HG02840 (cell line): ENCODE results near the gene FAM20B.
"Not testable (repeated sequence)": the region's sequence is repeated elsewhere in the genome, so short reads cannot be mapped to it uniquely, and the experiment has no call there.

Source experiments
- ATAC-seq: cut with Tn5 transposase; IDR thresholded peaks from one replicate; pipeline ENCODE4 v1.9.1; 2021; ENCODE audit warnings: mild to moderate bottlenecking, moderate library complexity, moderate number of reproducible peaks; ENCODE audit not compliant: unreplicated experiment, low FRiP score

FAM20B gene

DNA sequence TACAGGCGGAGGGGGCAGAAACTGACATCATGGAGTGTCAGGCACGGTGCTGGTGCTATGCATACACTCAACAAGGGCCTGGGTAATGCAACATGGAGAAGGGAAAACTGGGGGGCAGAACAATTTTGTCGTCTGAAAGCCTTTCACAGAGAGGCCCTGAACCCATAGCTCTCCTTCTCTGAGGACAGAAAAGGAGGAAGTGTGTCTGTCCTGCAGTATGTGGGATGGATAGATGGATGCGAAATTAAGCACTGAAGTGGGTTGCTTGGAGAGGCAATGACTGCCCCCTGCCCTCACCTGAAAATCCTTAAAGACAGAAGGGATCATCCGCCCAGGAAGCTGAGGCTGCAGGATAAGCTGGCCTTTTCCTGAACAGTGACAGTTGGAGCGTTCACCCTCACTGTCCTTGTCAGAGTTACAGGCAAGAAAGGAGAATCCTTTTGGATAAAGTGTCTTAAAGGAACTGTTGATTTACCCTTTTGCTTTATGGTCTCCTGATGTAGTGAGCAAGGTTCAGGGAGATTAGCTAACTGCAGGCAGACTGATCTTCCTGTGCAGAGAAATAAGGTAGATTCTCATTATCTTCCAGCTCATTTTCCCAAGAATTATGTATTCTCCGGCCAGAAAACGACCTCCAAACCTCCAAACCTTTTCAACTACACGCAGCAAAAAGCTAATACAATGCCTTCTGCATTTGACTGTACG is 1.6 kb upstream of the FAM20B start:
- ATAC-seq: no peak

DNA sequence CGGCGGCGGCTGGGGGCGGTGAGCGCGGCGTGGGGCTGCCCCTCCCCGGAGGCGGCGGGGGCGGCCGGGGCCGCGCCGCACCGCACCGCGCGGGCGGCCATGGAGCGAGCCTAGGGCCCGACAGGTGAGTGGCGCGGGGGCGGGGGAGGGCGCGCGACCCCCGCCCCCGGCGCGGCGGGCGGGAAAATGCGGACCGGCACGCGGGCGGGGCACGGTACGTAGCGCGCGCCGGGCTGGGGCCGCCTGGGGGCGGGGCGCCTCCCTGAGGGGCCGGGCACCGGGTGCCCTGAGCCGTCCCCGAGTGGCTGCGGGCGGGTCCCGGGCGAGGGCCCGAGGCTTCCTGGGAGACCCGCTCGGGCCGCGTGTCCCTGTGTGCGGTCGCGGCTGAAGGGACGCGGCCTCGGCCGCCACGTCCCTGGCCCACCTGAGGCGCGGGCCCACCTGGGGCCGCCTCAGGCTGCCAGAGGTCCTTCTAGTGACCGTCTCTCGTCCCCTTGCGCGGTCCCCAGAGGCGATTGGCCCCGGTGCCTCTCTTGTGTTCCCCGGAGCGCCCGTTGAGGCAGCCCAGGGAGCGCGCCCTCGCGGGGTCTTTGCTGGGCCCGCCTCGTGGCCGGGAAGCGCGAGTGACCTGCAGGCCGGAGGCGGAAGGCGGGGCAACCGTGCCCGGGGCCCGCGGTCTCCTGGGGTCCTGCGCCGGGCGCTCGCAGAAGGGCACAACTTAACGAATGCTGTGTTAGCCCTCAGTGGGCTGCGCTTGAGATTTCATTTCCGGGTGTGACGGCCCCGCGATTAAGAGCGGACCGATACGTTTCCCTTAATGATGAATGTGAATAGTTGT is 500 bp downstream of the FAM20B start:
- peak; percentile 75 for ATAC-seq

DNA sequence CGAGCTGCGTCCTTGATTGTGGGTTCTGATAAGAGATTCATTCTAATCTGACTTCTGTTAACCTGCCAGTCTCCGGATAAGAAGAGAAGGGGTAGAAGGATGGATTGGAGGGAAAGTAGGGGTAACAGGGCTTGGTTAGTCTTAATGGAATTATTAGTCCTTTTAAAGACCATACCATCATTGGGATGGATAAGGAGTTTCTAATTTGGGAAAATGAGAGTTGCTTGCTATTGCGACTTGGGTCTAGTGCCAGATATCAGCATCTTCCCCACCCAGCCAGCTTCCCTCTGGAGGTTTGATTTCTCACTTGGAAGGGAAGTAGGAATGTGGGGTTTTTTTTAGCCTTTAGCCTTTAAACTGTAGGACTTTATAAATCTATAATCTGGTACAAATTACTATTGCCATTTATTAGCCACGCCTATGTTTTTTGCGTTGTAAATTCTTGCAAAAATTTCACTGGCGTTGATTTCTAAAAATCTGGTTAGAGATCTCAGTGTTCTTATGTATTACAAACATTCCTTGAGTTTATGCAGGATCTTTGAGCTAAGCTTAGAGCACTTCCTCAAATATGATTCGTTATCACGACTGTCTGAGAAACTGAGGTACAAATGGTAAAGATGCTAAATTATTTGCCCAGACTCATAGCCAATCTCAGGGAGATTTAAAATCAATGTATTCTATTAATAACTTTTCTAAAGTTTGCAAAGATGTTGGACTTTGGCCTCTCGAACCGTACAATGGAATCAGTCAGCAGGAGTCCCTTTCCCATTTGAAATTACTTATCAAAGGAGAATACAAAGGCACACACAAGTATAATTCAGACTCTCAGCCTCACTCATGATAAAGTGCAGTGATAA is 1.3 kb downstream of the FAM20B start:
- ATAC-seq: no peak

DNA sequence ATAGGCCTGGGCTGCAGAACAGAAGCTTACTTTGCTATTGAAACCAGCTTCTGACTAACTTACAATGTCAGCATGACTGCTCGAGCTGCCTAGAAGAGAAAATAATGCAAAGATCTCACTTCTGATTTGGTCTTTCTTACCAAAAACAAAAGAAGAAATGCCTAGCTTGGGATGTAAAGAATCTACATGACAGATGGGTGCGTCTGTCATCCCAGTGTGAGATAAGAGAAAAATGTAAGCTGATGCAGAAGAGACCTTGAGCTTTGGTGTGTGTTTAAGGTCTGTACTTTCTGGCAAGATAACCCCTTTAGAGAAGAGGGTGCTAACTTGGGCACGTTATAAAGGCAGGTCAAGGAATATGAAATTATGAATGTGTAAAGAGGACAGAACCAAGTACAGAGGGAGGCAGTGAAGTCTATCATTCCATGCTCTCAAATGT is 3.6 kb downstream of the FAM20B start:
- no peak for ATAC-seq

DNA sequence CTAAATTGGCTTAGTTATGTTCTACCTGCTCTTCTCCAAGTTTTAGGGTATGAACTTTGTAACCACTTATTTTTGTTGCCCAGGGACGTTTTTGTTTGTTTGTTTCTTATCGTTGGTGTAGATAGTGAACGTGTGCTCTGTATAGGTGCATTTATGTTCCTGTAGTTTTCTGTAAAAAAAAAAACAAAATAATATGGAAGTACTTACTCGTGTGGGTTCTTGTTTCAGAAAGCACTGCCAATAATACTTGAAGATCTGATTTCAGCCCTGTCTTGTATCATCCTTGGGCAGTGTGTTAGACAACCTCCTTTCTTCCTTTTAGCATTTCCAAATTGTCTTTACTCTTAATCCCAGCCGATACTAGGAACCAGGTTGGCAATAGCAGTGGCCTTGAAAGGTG is 4.4 kb downstream of the FAM20B start:
- ATAC-seq: no peak

DNA sequence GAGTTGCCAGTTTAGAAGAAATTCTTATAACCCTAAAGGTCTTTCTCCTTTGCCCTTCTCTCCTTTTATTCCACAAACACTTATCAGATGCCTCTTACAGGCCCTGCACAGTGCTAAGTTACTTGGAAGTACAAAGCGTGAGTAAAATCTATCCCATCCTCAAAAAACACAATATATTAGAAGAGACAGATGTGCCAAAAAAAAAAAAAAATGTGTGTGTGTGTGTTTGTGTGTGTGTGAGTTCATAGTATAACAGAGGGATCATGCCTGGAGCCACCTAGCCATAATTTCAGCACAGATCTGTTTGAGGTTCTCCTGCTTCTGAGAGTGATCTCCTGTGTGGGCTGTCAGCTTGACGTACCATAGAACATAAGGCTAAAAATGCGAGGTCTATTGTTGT is 5.0 kb downstream of the FAM20B start:
- ATAC-seq: no peak

DNA sequence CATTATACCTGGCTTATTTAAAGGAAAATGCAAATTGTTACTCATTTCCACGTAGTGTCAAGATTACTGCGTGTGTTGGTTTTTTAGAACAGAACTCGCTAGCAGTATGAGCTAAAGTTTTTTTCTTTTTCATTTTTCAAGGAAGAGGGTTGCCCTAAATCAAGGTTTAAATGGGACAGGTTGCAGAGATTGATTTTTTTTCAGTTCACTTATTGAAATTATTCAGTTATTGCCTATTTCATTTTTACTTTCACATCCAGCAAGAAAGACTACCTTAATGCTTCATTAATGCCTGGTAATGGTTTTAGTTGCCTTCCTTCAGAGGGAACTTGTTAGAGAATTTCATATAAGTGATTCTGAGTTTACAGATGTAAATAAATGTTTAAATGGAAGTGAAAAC is 5.6 kb downstream of the FAM20B start:
- no peak for ATAC-seq

DNA sequence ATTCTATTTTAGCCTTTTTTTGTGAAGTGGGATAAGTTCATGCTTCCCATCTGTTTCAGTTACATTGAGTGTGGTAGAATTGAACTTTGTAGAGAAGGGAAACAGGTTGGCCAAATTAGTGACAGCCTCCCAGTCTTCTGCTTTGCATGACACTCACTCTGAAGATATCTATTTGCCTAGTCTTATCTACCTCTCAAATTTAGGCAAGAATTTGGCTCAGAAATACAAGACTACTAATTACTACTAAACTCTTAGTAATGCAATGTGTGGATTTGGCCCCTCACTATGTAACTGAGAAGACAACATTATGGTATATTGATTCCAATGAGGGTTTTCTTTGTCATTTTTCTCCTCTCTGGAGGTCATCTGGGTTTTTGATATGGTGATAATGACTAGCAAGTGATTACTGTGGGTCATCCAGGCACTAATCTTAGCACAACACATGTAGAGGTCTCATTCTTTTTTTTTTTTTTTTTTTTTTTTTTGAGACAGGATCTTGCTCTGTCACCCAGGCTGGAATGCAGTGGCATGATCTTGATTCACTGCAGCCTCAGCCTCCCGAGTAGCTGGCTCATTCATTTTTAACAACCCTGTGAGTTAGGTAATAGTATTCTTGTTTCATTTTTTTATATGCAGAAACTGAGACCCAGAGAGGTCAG is 6.3 kb downstream of the FAM20B start:
- ATAC-seq: no peak

DNA sequence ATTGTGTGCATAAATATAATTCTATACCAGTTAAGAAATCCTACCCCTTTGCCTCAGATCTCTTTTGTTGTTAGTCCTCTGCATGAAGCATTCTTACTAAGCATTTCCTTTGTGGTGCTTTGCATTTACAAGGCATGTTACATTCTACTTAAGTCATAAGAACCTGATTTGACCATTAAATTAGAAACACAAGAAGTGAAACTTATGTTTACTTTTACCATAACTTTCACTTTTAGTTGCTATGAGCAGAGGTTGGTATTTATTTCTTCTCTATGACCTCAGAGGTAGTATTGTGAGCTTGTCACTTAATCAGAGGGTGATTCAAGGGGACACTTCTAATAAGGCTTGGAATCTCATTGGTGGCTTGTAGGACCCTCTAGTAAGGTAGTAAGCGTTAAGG is 9.0 kb downstream of the FAM20B start:
- ATAC-seq: peak; percentile 83

DNA sequence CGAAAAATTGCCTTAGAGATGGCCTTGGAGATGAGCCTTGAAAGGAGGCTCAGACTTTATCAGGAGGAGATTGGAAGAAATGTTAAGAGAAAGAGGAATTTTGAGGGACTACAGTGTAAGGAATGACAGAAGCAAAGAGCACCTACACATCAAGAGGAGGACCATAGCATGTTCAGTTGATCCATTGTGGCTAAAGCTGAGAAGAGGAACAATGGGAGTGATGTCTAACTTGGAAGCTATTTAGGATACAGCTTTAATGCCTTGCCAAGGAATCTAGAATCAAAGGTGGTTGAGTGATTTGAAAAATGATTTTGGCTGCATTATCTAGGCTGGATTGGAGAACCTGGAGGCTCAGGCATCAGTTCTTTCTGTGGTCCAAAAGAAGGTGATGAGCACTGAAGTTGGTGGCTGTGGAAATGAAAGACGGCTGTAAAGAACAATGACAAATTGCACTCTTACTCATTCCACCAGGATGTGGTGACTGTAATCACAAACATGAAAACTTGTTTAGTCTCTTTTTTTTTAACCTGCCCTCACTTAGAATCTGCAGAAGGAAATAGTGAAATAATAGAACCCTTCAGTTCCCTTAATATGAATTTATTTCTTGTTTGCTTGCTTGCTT is 11.3 kb downstream of the FAM20B start:
- ATAC-seq: no peak

DNA sequence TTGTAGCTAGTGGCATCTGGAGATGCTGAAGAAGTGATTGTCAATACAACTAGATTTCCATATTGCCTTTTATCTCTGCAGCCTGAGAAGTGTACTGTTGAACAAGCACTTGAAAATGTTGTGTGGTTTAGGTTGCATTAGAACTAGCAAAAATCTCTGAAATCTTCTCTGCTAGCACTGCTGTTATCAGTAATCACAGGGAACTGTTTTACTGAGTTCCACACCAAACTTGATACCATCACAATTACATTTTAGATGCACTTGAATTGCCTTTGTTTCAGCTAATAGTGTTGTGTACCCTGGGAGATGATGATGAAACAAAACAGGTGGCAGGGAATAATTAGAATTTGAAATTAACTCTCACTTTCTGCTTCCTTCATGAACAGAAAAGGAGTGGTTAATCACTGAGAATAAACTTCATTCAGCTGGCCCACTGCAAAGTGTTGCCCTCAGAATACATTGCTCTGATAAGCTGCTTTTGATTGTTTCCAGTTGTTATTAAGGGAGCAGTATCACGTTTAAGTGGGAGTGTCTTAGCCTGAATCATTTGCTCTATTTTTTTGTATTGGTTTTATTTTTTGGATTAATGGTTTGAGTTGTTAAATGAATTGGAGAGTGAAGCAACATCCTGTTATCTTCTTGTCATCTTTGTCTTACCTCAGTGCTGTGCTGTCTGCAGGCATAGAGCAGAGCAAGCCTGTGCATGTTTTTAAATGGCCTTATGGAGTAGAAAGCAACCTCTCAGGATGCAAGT is 13.0 kb downstream of the FAM20B start:
- no peak for ATAC-seq

DNA sequence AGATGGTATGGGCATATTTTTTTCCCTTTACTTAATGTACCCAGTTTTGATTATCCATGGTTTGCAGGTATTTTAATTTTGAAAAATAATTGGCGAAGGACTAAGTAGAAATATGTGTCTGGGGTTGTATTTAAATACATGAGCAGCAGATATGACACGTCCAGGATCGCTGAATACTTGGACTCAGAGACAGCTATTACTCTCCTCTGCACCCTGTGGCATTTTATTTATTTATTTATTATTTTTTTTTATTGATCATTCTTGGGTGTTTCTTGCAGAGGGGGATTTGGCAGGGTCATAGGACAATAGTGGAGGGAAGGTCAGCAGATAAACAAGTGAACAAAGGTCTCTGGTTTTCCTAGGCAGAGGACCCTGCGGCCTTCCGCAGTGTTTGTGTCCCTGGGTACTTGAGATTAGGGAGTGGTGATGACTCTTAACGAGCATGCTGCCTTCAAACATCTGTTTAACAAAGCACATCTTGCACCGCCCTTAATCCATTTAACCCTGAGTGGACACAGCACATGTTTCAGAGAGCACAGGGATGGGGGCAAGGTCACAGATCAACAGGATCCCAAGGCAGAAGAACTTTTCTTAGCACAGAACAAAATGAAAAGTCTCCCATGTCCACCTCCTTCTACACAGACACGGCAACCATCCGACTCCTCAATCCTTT is 13.9 kb downstream of the FAM20B start:
- not testable (repeated sequence) for ATAC-seq

DNA sequence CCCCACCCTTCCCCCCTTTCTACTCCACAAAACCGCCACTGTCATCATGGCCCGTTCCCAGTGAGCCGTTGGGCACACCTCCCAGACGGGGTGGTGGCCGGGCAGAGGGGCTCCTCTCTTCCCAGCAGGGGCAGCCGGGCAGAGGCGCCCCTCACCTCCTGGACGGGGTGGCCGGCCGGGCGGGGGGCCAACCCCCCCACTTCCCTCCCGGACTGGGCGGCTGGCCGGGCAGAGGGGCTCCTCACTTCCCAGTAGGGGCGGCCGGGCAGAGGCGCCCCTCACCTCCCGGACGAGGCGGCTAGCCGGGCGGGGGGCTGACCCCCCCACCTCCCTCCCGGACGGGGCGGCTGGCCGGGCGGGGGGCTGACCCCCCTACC is 14.5 kb downstream of the FAM20B start:
- not testable (repeated sequence) for ATAC-seq

DNA sequence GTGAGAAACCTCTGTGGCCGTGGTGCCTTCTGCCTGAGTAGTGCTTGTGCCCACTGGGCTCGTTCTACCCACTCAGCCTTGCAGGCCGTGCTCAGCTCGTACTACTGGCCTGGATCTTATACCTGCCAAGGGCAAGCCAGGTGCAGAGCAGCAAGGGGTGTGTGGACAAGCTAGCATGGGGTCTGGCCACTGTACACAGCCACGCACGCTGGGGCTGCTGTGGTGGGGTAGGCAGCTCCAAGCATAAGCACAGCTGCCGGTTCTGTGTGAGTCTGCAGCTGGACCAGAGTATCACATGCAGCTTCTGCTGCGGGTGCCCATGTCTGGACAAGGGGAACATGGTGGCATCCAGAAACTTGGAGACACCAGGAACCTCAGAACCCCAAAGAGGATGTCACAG is 16.4 kb downstream of the FAM20B start:
- ATAC-seq: no peak

DNA sequence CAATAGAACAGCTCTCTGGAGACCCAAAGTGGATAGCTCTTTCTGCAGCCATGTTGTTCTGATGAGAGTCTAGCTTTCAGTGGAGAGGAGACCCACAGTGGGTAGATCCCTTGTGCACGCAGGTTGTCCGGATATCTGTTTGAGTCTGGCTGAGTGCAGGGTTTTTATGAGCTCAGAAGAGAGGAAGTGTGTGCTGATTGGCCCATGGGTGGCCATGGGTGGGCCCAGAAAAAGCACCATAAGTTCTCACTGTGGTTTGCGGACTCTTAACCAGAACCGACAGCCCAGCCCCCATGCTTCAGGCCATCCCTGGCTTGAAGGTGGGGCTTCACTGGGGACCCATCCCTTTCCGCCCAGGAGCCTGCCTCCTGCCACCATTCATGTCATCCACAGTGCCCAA is 17.0 kb downstream of the FAM20B start:
- no peak for ATAC-seq

DNA sequence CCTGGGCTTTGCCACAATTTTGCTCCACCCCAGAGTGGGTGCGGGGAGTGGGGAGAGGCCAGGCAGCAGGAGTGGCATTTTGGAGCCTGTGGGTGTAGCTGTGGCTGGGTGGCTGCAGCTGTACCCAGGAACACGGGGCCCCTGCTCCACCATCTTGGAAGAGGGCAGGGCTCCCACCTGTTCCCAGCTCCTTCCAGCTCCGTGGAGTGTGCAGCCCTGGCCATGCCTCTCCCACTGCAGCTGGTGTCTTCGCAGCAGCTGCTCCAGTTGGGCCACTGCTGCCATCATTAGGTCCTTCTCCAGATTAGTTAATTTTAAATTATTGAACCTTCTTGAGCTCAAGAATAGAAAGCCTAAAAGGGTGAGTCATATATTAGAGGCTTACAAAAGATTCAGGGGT is 17.6 kb downstream of the FAM20B start:
- no peak for ATAC-seq

DNA sequence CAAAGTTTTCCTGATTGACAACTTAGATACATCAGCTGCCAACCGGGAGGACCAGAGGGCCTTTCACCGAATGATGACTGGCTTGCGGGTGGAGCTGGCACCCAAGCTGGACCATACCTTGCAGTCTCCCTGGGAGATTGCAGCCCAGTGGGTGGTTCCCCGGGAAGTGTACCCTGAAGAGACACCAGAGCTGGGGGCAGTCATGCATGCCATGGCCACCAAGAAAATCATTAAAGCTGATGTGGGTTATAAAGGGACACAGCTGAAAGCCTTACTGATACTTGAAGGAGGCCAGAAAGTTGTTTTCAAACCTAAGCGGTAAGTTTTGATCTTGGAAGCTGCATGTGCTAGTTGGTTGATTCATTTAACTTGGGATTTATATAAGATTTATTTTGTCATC is 18.2 kb downstream of the FAM20B start:
- no peak for ATAC-seq

DNA sequence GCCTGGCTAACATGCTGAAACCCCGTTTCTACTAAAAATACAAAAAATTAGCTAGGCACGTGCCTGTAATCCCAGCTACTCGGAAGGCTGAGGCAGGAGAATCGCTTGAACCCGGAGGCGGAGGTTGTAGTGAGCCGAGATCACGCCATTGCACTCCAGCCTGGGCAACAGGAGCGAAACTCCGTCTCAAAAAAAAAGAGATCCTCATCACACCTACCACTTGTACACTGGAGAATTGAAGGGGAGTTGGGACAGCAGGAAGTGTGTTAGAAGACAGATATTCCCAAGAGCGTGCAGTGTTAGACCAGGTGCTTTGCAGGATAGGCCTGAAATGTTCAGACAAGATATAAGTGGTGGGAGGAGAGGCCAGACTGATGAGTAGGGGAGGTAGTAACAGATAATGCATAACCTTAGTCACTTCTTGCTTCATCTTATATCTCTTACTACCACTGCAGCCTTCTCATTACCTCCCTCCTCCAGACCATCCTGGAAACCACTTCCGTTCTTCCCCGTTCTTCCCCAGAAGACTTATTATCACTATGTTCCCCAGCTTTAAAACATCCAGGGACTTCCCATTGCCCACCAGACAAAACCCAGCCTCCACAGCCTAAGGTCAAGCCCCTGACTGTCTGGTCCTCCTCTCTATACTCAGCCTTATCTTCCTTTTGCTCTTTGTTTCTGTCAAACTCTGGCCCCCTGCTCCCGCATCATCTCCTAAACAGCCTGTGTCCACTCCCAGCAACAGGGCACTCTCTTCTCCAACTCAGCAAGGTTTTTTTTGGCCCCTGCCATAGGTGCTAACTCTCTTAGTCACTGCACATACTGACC is 21.3 kb downstream of the FAM20B start:
- ATAC-seq: no peak
